Measurements from ENCODE around the gene SPTSSA.

Gene SPTSSA

GRCh38 chr14:34474187-34474679 lies 12.2 kb upstream of the SPTSSA start:
- H3K27ac ChIP-seq = no peak overlapping the region
- no peak overlapping the region for H3K4me3 ChIP-seq

GRCh38 chr14:34472706-34473279 lies 10.8 kb upstream of the SPTSSA start:
- H3K27ac ChIP-seq = no peak overlapping the region
- no peak overlapping the region for H3K4me3 ChIP-seq

DNA sequence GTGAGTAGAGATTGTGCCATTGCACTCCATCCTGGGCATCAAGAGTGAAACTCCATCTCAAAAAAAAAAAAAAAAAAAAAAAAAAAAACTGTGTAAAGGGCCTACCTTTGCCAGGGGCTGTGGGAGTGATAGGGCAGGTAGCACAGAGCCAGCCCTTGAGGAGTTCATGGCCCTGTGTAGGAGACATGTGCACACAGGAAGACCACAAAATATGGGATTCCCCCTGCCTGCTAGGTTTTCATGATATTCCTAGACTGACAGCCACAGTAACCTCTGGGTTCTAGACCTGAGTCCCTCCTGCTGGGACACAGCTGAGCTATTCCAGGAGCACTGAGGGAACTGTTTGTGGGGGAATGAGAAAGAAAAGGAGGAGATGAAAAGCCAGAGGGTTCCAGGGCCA lies 8.3 kb upstream of the SPTSSA start:
- Histone ChIP-seq H3K27ac (no peak overlapping the region), H3K4me3 (no peak overlapping the region)

DNA sequence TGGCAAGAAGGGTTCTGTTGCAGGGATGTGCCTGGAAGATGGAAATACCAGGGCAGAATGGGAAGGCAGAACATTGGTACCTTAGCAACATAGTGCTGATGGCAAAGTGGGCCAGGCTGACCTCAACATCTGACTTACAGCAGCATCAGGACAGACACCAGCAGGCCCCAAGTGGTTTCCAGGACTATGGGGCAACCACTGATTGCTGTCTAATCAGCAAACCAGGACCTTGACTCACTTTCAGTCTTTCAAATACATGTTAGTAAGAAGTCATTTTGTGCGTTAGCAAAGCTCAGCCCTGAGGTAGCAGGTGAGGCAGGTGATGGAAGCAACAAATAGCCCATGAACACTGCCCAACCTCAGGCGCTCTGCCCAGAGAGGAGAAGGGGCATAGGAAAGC lies 4.7 kb upstream of the SPTSSA start:
- Histone ChIP-seq H3K27ac (no peak overlapping the region), H3K4me3 (no peak overlapping the region)

GRCh38 chr14:34465069-34465859 lies 3.2 kb upstream of the SPTSSA start:
- Histone ChIP-seq H3K4me3 (no peak overlapping the region), H3K27ac (peak overlapping the region in 3 of 21 experiments; percentile 24 to 48 (median 44))

GRCh38 chr14:34463598-34463961 lies 1.5 kb upstream of the SPTSSA start:
- no peak overlapping the region for H3K27ac ChIP-seq
- no peak overlapping the region for H3K4me3 ChIP-seq

DNA sequence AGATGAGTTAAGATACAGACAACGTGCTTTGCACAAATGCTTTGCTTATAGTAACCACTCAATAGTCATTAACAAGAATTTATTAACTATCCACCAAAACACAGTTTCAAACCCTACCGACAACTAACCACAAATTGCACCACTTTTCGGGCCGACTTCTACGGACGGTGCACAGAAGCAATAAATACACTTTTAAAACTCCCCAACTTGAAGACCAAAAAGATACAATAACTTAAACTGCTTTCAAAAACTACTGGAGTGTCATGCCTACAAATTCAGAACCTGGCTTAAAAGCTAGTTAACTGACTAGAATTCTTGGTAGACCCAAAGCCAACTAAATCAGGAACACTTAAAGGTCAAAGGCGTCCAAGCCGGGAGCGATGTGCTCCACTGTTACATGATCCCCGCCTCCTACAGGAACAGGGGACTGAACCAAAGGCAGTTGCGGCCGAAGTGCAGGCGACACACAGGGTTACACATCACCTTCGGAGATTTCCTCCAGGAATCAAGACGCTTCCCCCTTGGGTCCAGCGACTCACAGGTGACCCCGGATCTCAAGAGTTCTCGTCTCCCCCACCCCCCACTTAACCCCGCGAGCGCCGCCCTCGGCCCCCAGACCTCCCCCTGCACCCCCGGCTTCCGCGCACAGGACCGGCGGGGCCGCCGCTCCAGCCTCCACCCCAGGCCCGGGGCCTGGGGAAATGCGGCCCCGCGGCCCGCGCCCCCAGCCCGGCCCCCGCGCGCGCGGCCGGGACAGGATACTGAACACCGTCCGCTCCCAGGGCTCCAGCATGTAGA lies 507 bp downstream of the SPTSSA start:
- H3K27ac ChIP-seq = peak overlapping the region; percentile 72 to 98 (median 89)
- H3K4me3 ChIP-seq = peak overlapping the region; percentile 47 to 88 (median 77)

- H3K4me3 ChIP-seq = peak overlapping the region; percentile 47 to 88 (median 77)
- peak overlapping the region in 7 of 21 experiments; percentile 84 to 95 (median 90) for H3K27ac ChIP-seq
Observed at GRCh38 chr14:34460841-34461240, 1.2 kb downstream of the SPTSSA start.

GRCh38 chr14:34460295-34460694 lies 1.7 kb downstream of the SPTSSA start:
- Histone ChIP-seq H3K27ac (peak overlapping the region in 2 of 21 experiments; percentile 91 to 95), H3K4me3 (peak overlapping the region in 2 of 7 experiments; percentile 16 to 88)

DNA sequence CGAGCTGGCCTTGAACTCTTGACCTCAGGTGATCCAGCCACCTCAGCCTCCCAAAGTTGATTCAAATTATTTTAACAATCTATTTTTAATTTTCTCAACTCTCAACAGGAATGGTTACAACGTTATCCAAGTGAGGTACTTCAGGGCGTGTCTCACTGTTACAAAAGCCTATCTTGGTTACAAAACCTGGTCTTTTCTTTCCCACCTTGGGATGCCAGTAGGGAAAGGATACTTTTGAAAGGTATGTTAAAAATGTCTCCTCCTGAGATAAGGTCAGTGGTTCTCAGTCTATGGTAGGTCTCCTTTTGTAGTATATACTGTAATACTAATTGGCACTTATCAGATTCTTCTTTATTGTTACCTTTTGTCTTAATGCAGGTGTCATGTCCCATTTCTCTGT lies 4.9 kb downstream of the SPTSSA start:
- H3K27ac ChIP-seq = no peak overlapping the region
- no peak overlapping the region for H3K4me3 ChIP-seq

DNA sequence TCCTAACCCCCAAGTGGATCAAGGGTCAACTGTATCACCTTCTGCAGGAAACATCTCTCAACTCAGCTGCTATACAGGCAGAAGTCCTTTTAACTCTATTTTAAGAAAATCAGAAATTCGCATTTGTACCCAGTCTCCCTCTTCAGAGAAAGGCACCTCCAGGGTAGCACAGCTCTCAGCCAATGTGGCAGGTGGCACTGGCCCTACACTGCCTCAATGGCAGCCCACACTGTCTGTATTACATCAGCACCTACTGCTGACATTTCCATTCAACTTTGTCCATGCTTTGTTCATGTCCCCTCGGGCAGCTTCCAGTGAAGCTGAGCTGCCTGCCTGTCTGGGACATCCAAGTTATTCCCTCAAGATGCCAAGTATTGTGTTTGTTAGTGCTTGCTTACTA lies 8.8 kb downstream of the SPTSSA start:
- Histone ChIP-seq H3K4me3 (no peak overlapping the region), H3K27ac (no peak overlapping the region)

DNA sequence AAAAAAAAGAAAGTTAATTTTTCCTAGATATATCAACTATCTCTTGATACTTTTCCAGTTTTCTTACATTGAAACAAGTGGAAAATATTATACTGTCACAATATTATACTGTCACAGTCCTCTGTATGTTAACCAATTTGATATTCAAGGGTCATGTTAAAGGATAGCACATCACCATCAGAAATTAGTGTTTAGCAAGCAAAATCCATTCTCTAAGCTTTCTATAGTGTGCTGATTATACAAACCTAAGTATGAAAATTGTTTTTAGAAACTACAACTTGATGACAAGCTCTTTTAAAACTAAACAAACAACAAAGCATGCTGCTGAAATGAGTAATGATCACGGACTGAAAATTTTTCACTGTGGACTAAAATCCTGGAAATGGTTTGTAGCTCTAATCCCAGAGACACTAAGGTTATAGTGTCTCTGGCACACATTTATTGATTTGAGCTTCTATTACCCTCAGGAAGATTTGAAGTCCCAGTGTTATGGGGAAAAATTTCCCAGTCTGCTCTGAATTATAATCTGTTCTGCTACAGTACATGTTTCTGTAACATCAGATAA lies 9.7 kb downstream of the SPTSSA start:
- no peak overlapping the region for H3K27ac ChIP-seq

GRCh38 chr14:34450958-34451357 lies 11.1 kb downstream of the SPTSSA start:
- Histone ChIP-seq H3K27ac (no peak overlapping the region), H3K4me3 (no peak overlapping the region)

More for the DNA sequence above, 9.7 kb downstream of the SPTSSA start:
- H3K4me3 ChIP-seq = no peak overlapping the region

- no peak overlapping the region for H3K27ac ChIP-seq
- no peak overlapping the region for H3K4me3 ChIP-seq
Observed at GRCh38 chr14:34450542-34450915, 11.5 kb downstream of the SPTSSA start.

- no peak overlapping the region for H3K4me3 ChIP-seq
- no peak overlapping the region for H3K27ac ChIP-seq
Observed at GRCh38 chr14:34449819-34450541, 12.1 kb downstream of the SPTSSA start.

DNA sequence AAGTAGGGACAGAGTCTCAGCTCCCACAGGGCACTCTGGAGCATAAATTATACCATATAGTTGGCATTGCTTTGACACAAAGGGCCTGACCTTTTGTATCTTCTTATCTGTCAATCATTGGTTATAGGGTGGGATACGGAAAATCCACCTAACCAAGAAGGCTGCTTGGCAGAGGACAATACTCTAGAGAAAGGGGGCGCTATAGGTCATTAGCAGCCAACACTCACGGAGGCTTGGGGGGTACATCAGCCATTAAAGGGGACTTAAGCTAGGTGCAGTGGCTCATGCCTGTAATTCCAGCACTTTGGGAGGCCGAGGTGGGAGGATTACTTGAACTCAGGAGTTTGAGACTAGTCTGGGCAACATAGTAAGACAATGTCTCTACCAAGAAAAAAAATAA lies 22.9 kb downstream of the SPTSSA start:
- Histone ChIP-seq H3K4me3 (no peak overlapping the region), H3K27ac (no peak overlapping the region)

DNA sequence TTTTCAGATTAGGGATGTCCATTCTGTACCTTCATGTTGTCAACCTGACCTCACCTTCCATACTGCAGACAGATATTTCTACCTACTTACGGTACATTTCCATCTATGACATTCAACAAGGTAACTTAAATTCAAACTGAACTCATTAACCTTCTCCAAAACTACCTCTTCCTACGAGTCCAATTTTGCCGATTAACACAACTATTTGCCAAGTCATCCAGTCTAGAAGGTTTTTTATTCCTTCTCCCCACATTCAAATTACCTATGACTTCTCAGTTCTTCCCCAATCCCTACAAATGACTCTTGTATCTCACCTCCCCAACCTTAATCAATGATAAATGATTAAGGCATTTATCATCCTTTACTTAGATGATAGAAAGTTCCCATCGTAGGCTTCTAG lies 23.6 kb downstream of the SPTSSA start:
- Histone ChIP-seq H3K27ac (no peak overlapping the region), H3K4me3 (no peak overlapping the region)

GRCh38 chr14:34437729-34438080 lies 24.3 kb downstream of the SPTSSA start:
- Histone ChIP-seq H3K27ac (no peak overlapping the region), H3K4me3 (no peak overlapping the region)

DNA sequence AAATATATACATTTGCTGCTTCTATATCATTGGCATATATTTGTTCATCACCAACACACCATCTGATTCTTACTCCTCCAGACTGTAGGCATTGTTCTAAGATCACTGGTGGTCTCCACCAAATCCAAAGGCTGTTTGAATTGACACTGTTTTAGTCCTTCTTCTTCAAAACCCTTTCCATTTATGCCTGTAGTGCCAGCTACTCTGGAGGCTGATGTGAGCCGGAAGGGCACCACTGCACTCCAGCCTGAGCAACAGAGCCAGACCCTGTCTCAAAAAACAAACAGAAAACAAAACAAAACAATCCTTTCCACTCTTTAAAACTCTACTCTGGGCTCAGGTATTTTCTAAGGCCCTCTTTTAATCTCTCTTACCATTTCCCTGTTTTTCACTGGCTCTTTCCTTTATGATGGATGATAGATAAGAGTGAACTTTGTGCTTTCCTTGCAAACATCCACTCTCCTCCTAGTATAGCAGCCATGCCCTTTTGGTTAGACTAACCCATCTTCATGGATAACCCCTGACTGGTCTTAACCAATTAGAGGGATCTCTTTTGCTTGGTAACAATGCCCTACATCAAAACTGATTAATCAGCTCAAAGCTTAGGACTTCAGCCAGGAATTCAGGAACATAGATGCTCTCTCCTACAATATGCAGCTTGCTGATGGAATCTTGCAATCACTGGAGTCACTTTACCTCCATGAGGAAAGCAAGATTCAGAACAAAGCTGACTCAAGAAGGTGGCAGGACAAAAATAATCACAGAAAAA lies 24.9 kb downstream of the SPTSSA start:
- H3K27ac ChIP-seq = no peak overlapping the region

More for the DNA sequence above, 24.9 kb downstream of the SPTSSA start:
- no peak overlapping the region for H3K4me3 ChIP-seq

Measured in skin epidermis (tissue), 12 donors.